ENCODE data around the gene HUNK. TPM values are rescaled to one million over a fixed set of nuclear protein-coding genes. Genes with fewer than 3 reads are reported as not detected.

Gene HUNK
- total RNA-seq, 1 experiment from 2014 or later, result 2.1 TPM

DNA sequence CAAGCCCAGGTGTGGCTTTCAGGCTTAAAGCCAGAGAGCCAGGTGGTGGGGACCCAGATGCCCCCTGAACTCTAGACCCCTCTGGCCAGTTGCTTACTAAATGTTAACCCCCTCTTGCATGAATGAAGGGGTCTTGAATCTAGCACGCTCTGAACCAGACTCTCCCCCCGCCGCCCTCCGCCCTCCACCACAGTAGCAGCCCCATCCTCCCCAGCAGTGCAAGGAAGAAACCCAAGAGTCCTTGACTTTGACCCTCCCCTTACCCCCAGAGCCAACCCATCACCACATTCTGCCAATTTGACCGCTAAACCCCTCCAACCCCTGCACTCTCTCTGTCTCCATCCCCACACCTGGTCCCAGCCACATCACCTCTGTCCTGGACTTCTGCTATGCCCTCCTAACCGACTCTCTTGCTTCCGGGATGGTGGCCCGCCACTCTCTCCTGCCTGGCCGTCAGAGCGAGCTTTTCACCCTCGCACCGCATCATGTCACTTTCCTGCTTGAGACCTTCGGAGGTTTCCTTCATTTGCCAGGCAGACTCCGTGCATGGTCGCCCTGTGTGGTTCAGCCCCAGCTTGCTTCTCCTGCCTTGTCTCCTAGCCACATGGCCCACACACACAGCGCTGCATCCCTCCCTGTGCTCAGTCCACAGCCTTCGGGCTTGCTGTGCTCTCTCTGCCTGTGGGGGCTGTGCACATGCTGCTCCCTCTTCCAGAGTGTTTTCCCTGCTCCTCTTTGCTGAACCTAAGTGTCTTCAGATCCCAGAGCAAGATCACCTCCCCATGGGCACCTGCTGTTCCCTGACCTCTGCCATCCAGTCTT, 113.4 kb downstream of the HUNK start:
- no peak for DNase-seq (ENCODE audit: low spot score)
- no peak overlapping the region for H3K27ac ChIP-seq (ENCODE audit: low read depth, low read length, poor library complexity, severe bottlenecking)
- no peaks in the 10 kb centered on the region for H3K9me3 ChIP-seq (ENCODE audit: low read depth, low read length, poor library complexity, severe bottlenecking)
- POLR2A ChIA-PET (ENCODE audit: low non-redundant PET), result no interaction called here
- TF ChIP-seq, protein P1, sequence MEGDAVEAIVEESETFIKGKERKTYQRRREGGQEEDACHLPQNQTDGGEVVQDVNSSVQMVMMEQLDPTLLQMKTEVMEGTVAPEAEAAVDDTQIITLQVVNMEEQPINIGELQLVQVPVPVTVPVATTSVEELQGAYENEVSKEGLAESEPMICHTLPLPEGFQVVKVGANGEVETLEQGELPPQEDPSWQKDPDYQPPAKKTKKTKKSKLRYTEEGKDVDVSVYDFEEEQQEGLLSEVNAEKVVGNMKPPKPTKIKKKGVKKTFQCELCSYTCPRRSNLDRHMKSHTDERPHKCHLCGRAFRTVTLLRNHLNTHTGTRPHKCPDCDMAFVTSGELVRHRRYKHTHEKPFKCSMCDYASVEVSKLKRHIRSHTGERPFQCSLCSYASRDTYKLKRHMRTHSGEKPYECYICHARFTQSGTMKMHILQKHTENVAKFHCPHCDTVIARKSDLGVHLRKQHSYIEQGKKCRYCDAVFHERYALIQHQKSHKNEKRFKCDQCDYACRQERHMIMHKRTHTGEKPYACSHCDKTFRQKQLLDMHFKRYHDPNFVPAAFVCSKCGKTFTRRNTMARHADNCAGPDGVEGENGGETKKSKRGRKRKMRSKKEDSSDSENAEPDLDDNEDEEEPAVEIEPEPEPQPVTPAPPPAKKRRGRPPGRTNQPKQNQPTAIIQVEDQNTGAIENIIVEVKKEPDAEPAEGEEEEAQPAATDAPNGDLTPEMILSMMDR (conservative IDR thresholded peaks at IDR 0.05; ENCODE audit: low read depth, low read length), result no peak
- no peak for TF ChIP-seq EZH2 (IDR thresholded peaks at IDR 0.05; ENCODE audit: borderline replicate concordance, low read depth, low read length, poor library complexity, severe bottlenecking)
- CTCF ChIA-PET, result no interaction called here
- no peaks in the 10 kb centered on the region for H3K27me3 ChIP-seq (replicated peaks; ENCODE audit: insufficient read depth, low read depth, low read length, poor library complexity)
- no peaks in the 10 kb centered on the region for H3K4me1 ChIP-seq (ENCODE audit: insufficient read depth, low read length, poor library complexity, severe bottlenecking)
- H3K4me3 ChIP-seq (ENCODE audit: low read depth, low read length, poor library complexity, severe bottlenecking), result no peak overlapping the region
- no TSS peak for BruUV-seq (replicated peaks)
- no peaks in the 10 kb centered on the region for H3K36me3 ChIP-seq (ENCODE audit: insufficient read depth, low read length, poor library complexity, severe bottlenecking)
- intact Hi-C loops (cut with micrococcal nuclease; ENCODE audit: unreplicated experiment), result no loop called here

- no TSS peak for BruUV-seq (replicated peaks)
- ChIA-PET CTCF (no interaction called here), POLR2A (ENCODE audit: low non-redundant PET) (no interaction called here)
- intact Hi-C loops (cut with micrococcal nuclease; ENCODE audit: unreplicated experiment), result no loop called here
- TF ChIP-seq, protein P1 (conservative IDR thresholded peaks at IDR 0.05; ENCODE audit: low read depth, low read length), result no peak
- TF ChIP-seq EZH2 (IDR thresholded peaks at IDR 0.05; ENCODE audit: borderline replicate concordance, low read depth, low read length, poor library complexity, severe bottlenecking), result no peak
- H3K4me1 ChIP-seq (ENCODE audit: insufficient read depth, low read length, poor library complexity, severe bottlenecking), result no peaks in the 10 kb centered on the region
- no peak for DNase-seq (ENCODE audit: low spot score)
- H3K36me3 ChIP-seq (ENCODE audit: insufficient read depth, low read length, poor library complexity, severe bottlenecking), result no peaks in the 10 kb centered on the region
- no peaks in the 10 kb centered on the region for H3K9me3 ChIP-seq (ENCODE audit: low read depth, low read length, poor library complexity, severe bottlenecking)
- no peak overlapping the region for H3K4me3 ChIP-seq (ENCODE audit: low read depth, low read length, poor library complexity, severe bottlenecking)
- no peaks in the 10 kb centered on the region for H3K27me3 ChIP-seq (replicated peaks; ENCODE audit: insufficient read depth, low read depth, low read length, poor library complexity)
- no peak overlapping the region for H3K27ac ChIP-seq (ENCODE audit: low read depth, low read length, poor library complexity, severe bottlenecking)
These were observed 114.9 kb downstream of the HUNK start for GRCh38 chr21:31987696-31988095.

- Histone ChIP-seq H3K4me3 (ENCODE audit: low read depth, low read length, poor library complexity, severe bottlenecking) (no peak overlapping the region), H3K27me3 (replicated peaks; ENCODE audit: insufficient read depth, low read depth, low read length, poor library complexity) (no peaks in the 10 kb centered on the region), H3K4me1 (ENCODE audit: insufficient read depth, low read length, poor library complexity, severe bottlenecking) (no peaks in the 10 kb centered on the region), H3K36me3 (ENCODE audit: insufficient read depth, low read length, poor library complexity, severe bottlenecking) (no peaks in the 10 kb centered on the region), H3K9me3 (ENCODE audit: low read depth, low read length, poor library complexity, severe bottlenecking) (no peaks in the 10 kb centered on the region), H3K27ac (ENCODE audit: low read depth, low read length, poor library complexity, severe bottlenecking) (no peak overlapping the region)
- TF ChIP-seq, protein P1 (conservative IDR thresholded peaks at IDR 0.05; ENCODE audit: low read depth, low read length), result no peak
- TF ChIP-seq EZH2 (IDR thresholded peaks at IDR 0.05; ENCODE audit: borderline replicate concordance, low read depth, low read length, poor library complexity, severe bottlenecking), result no peak
- POLR2A ChIA-PET (ENCODE audit: low non-redundant PET), result no interaction called here
- DNase-seq (ENCODE audit: low spot score), result peak; percentile 25
- CTCF ChIA-PET, result no interaction called here
- BruUV-seq (replicated peaks), result no TSS peak
- intact Hi-C loops (cut with micrococcal nuclease; ENCODE audit: unreplicated experiment), result no loop called here
These were observed 115.9 kb downstream of the HUNK start for GRCh38 chr21:31988492-31989290.
